Neural progenitor cell (in vitro differentiated cells): ENCODE results near the gene ADI1. TPM values are rescaled to one million over a fixed set of nuclear protein-coding genes. Genes with fewer than 3 reads are reported as not detected.

Experiments
- DNase-seq: peaks from one replicate; pipeline ENCODE4 v3.0.0-alpha.2; 2016; ENCODE audit warnings: low spot score
- H2AFZ ChIP-seq: fragments of 200-600 bp; sonication (generic); replicated peaks from 2 replicates; pipeline ENCODE4 v1.6.1; 2016; ENCODE audit warnings: antibody characterized with exemption
- H3F3A ChIP-seq: fragments of 200-600 bp; sonication (generic); 2 replicates; pipeline ENCODE4 v1.6.1; 2016; ENCODE audit warnings: antibody characterized with exemption, low read depth
- H3K27ac ChIP-seq: fragments of 200-600 bp; sonication (generic); 2 replicates; pipeline ENCODE4 v1.5.1; 2016; ENCODE audit warnings: mild to moderate bottlenecking
- H3K27me3 ChIP-seq: fragments of 200-600 bp; sonication (generic); 2 replicates; pipeline ENCODE4 v1.6.1; 2016; ENCODE audit warnings: mild to moderate bottlenecking, moderate library complexity
- H3K36me3 ChIP-seq: fragments of 200-600 bp; sonication (generic); 2 replicates; pipeline ENCODE4 v1.5.1; 2016
- H3K4me1 ChIP-seq: fragments of 200-600 bp; sonication (generic); 2 replicates; pipeline ENCODE4 v1.6.1; 2016; ENCODE audit warnings: mixed run types
- H3K4me2 ChIP-seq: fragments of 200-600 bp; sonication (generic); 2 replicates; pipeline ENCODE4 v1.6.1; 2016
- H3K4me3 ChIP-seq: fragments of 200-600 bp; sonication (generic); 2 replicates; pipeline ENCODE4 v1.5.1; 2016
- H3K79me2 ChIP-seq: fragments of 200-600 bp; sonication (generic); 2 replicates; pipeline ENCODE4 v1.6.1; 2016; ENCODE audit warnings: low read depth
- H3K9ac ChIP-seq: fragments of 200-600 bp; sonication (generic); 2 replicates; pipeline ENCODE4 v1.6.1; 2016
- H3K9me3 ChIP-seq: fragments of 200-600 bp; sonication (generic); 2 replicates; pipeline ENCODE4 v1.5.1; 2016; ENCODE audit warnings: low read depth
- H4K20me1 ChIP-seq: fragments of 200-600 bp; sonication (generic); 2 replicates; pipeline ENCODE4 v1.6.1; 2016; ENCODE audit warnings: low read depth
- H3K27ac Mint-ChIP-seq: 3 replicates; pipeline ENCODE4 v1.8.0; 2021; ENCODE audit warnings: mixed read lengths
- H3K27me3 Mint-ChIP-seq: 2 replicates; pipeline ENCODE4 v1.8.0; 2022; ENCODE audit warnings: low read depth, mild to moderate bottlenecking, inconsistent platforms, moderate library complexity, mixed read lengths; ENCODE audit not compliant: insufficient read depth
- H3K36me3 Mint-ChIP-seq: 3 replicates; pipeline ENCODE4 v1.8.0; 2021; ENCODE audit warnings: mixed read lengths
- H3K4me1 Mint-ChIP-seq: 3 replicates; pipeline ENCODE4 v1.8.0; 2021; ENCODE audit warnings: mixed read lengths
- H3K4me3 Mint-ChIP-seq: 3 replicates; pipeline ENCODE4 v1.8.0; 2021; ENCODE audit warnings: mild to moderate bottlenecking, moderate library complexity, mixed read lengths
- H3K9me3 Mint-ChIP-seq: 3 replicates; pipeline ENCODE4 v1.8.0; 2020; ENCODE audit warnings: mixed read lengths
- CTCF ChIP-seq: fragments of 200-600 bp; sonication (generic); IDR thresholded peaks from 2 replicates; pipeline ENCODE4 v1.5.1; 2017; ENCODE audit warnings: antibody characterized with exemption, mild to moderate bottlenecking
- EZH2 ChIP-seq: fragments of 200-600 bp; sonication (generic); IDR thresholded peaks from 2 replicates; pipeline ENCODE4 v1.6.1; 2017; ENCODE audit warnings: antibody characterized with exemption, mild to moderate bottlenecking, moderate library complexity
- EZH2phosphoT487 ChIP-seq: fragments of 200-600 bp; sonication (generic); IDR thresholded peaks from 2 replicates; pipeline ENCODE4 v1.6.1; 2017; ENCODE audit warnings: antibody characterized with exemption
- total RNA-seq: library from RNA; depleted of rRNA; stranded (reverse); fragments of >200 nt; gene quantifications from 2 replicates; pipeline ENCODE4 v1.2.3, GENCODE V29; 2015; ENCODE audit warnings: low replicate concordance

ADI1 gene
- total RNA-seq, 1 donor from 2014 or later, result 29.3 TPM

GRCh38 chr2:3504741-3505140 lies 14.6 kb downstream of the ADI1 start:
- H3K36me3 Mint-ChIP-seq, result peaks cover 25% of the 10 kb centered on the region
- H3K9ac ChIP-seq, result no peak overlapping the region
- H3K4me3 Mint-ChIP-seq, result no peak overlapping the region
- H2AFZ ChIP-seq, result no peak overlapping the region
- no peak overlapping the region for H3K4me2 ChIP-seq
- no peaks in the 10 kb centered on the region for H3K36me3 ChIP-seq
- no peak overlapping the region for H3K27ac Mint-ChIP-seq
- H3K27ac ChIP-seq, result no peak overlapping the region
- no peaks in the 10 kb centered on the region for H3K9me3 ChIP-seq
- H4K20me1 ChIP-seq, result no peaks in the 10 kb centered on the region
- H3K4me3 ChIP-seq, result no peak overlapping the region
- no peak for DNase-seq
- H3F3A ChIP-seq, result no peaks in the 10 kb centered on the region
- no peaks in the 10 kb centered on the region for H3K4me1 ChIP-seq
- no peaks in the 10 kb centered on the region for H3K4me1 Mint-ChIP-seq
- no peaks in the 10 kb centered on the region for H3K79me2 ChIP-seq
- TF ChIP-seq CTCF, result no peak
- TF ChIP-seq EZH2phosphoT487, result no peak
- TF ChIP-seq EZH2, result no peak
- H3K27me3 ChIP-seq, result no peaks in the 10 kb centered on the region
- H3K9me3 Mint-ChIP-seq, result peaks cover 2% of the 10 kb centered on the region
- H3K27me3 Mint-ChIP-seq, result peaks cover 2% of the 10 kb centered on the region

DNA sequence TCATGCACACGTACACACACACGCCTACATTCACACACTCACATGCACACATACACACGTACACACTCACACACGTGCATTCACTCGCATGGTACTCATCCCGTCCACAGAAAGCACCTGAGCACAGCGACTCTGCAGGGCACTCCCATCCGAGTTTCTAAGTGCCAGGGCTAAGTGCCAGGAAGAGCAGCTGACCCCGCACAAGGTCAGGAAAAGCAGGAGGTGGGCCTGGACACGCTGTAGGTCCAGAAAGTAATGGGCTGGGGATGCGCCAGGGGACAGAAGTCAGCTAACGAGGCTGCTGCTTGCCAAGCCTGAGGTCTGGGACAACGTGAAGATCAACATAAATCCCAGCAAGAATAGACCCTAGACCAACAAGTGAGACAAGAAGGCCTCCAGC lies 15.8 kb downstream of the ADI1 start:
- Mint-ChIP-seq H3K9me3 (peaks cover 2% of the 10 kb centered on the region), H3K4me1 (no peaks in the 10 kb centered on the region), H3K27ac (no peak overlapping the region), H3K27me3 (peaks cover 2% of the 10 kb centered on the region), H3K36me3 (peaks cover 26% of the 10 kb centered on the region), H3K4me3 (no peak overlapping the region)
- Histone ChIP-seq H3K9ac (no peak overlapping the region), H3K4me2 (no peak overlapping the region), H3K36me3 (no peaks in the 10 kb centered on the region), H3K79me2 (no peaks in the 10 kb centered on the region), H3K4me3 (no peak overlapping the region), H3K9me3 (no peaks in the 10 kb centered on the region), H3K27me3 (no peaks in the 10 kb centered on the region), H3K4me1 (no peaks in the 10 kb centered on the region), H2AFZ (no peak overlapping the region), H3F3A (no peaks in the 10 kb centered on the region), H3K27ac (no peak overlapping the region), H4K20me1 (no peaks in the 10 kb centered on the region)
- no peak for DNase-seq
- TF ChIP-seq CTCF (no peak), EZH2phosphoT487 (no peak), EZH2 (no peak)

DNA sequence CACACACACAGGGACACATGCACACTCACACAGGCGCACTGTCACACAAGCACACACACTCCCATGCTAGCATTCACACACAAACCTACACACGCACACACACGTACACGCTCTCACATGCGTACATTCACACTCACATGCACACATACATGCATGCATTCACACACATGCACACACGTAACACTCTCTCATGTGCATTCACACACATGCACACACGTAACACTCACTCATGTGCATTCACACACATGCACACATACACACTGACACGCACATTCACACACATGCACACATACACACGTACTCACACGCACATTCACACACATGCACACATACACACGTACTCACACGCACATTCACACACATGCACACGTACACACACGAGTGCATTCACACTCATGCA lies 16.3 kb downstream of the ADI1 start:
- H3K36me3 Mint-ChIP-seq, result peaks cover 28% of the 10 kb centered on the region
- peak overlapping the region; percentile 17 for H3K27ac Mint-ChIP-seq
- Histone ChIP-seq H3K27me3 (no peaks in the 10 kb centered on the region), H3K27ac (no peak overlapping the region), H3K4me3 (no peak overlapping the region), H3K9ac (no peak overlapping the region), H3K79me2 (no peaks in the 10 kb centered on the region), H3K4me1 (no peaks in the 10 kb centered on the region), H3F3A (no peaks in the 10 kb centered on the region), H4K20me1 (no peaks in the 10 kb centered on the region), H3K4me2 (no peak overlapping the region), H3K36me3 (no peaks in the 10 kb centered on the region), H3K9me3 (no peaks in the 10 kb centered on the region), H2AFZ (no peak overlapping the region)
- H3K27me3 Mint-ChIP-seq, result peaks cover 2% of the 10 kb centered on the region
- H3K4me1 Mint-ChIP-seq, result no peaks in the 10 kb centered on the region
- no peak for TF ChIP-seq EZH2phosphoT487
- no peak for TF ChIP-seq CTCF
- TF ChIP-seq EZH2, result no peak
- H3K9me3 Mint-ChIP-seq, result no peaks in the 10 kb centered on the region
- no peak for DNase-seq
- no peak overlapping the region for H3K4me3 Mint-ChIP-seq
